ENCODE data around the gene SOWAHB. TPM values are rescaled to one million over a fixed set of nuclear protein-coding genes. Genes with fewer than 3 reads are reported as not detected.

SOWAHB gene, protein sequence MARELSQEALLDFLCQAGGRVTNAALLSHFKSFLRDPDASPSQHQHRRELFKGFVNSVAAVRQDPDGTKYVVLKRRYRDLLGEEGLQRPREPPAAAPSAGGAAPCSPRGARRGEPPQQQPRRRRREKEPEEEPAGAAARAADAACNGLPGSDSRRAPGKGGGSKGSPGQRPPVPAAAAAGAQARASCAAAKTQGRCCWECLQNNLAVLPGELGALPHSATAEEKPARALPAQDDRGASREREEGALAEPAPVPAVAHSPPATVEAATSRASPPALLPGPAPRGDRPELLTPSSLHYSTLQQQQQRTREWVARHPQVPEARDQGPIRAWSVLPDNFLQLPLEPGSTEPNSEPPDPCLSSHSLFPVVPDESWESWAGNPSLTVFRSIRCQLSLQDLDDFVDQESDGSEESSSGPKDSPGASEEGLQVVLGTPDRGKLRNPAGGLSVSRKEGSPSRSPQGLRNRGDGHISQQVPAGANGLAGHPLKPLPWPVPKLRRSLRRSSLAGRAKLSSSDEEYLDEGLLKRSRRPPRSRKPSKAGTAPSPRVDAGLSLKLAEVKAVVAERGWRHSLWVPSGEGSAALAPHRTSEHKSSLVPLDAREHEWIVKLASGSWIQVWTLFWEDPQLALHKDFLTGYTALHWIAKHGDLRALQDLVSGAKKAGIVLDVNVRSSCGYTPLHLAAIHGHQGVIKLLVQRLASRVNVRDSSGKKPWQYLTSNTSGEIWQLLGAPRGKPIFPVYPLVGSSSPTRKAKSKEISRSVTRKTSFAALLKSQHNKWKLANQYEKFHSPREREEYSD
- not detected for total RNA-seq

DNA sequence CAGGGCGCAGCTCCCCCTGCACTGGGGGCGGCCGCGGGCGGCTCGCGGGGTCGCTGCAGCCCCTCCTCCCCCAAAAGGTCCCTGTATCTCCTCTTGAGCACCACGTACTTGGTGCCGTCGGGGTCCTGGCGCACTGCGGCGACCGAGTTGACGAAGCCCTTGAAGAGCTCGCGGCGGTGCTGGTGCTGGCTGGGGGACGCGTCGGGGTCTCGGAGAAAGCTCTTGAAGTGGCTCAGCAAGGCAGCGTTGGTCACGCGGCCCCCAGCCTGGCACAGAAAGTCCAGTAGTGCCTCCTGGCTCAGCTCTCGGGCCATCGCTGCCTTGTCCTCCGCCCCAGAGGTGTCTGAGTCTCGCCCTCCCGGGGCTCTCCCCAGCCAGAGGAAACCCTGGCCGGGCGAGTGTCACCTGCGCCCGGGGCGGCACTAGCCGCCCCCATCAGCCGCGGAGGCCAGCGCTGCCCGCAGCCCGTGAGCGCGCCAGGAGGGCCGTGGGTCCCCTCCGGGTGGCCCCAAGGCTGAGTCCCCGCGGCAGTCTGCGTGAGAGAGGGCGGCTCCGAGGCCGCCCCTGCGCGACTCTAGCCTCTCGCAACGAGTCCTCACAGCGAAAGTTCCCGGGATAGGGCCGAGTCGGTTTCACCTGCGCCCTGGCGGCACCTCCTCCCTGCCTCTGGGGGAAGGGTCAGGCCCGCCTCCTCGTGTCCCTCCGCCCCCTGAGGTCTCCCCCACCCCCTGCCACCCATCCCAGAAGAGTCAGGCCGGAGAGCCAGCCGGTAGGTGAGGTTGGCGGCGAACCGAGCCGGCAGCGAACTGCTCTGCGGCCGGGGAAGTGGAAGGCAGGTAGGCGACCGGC lies at the start of gene SOWAHB:
Gene SOWAHB (minus strand): TSS at position 609 of the 849 bp plus-strand sequence. CDS start 295 bp downstream, at position 314.

Other genes starting within 250 kb of the SOWAHB start
- 10 to 100 TPM; 31.3 to 34.0 TPM for gene SEPTIN11, start 51.6 kb upstream of the SOWAHB start, total RNA-seq
- 100 to 1,000 TPM; 248 to 255 TPM for gene CCNI, start 177.8 kb upstream of the SOWAHB start, total RNA-seq